GM13977 (cell line): Measurements from ENCODE around the gene SPRR2D.

Source experiments
- DNase-seq: peaks from one replicate; pipeline ENCODE4 v3.0.0; 2012; ENCODE audit warnings: low spot score
- CTCF ChIP-seq: IDR thresholded peaks from 2 replicates; pipeline ENCODE4 v1.5.1; 2012; ENCODE audit warnings: mild to moderate bottlenecking, control low read depth; ENCODE audit not compliant: insufficient read depth; ENCODE audit errors: extremely low read depth, missing control alignments
- in situ Hi-C: fragments of 300-500 bp; cut with MboI; formaldehyde crosslinking; loops from one replicate; pipeline ENCODE4 v1.12.0; 2022; ENCODE audit warnings: low sequenced_read_pairs, low pct_unique_long_range_greater_than_20kb, mixed read lengths, inconsistent platforms; ENCODE audit not compliant: unreplicated experiment

The SPRR2D gene

GRCh38 chr1:153040950-153041631, at the start of gene SPRR2D:
Gene SPRR2D, minus strand, starts transcription at chr1:153041120. Its CDS starts 774 bp downstream, at chr1:153040346.
- no peak for TF ChIP-seq CTCF
- in situ Hi-C loops = no loop called here
- DNase-seq = no peak

- in situ Hi-C loops = no loop called here
- no peak for DNase-seq
- TF ChIP-seq CTCF = no peak
These were observed 46.7 kb upstream of the SPRR2D start for GRCh38 chr1:153087652-153088051.

GRCh38 chr1:153081736-153082135, 40.8 kb upstream of the SPRR2D start:
- DNase-seq = no peak
- TF ChIP-seq CTCF = no peak
- in situ Hi-C loops = no loop called here

- in situ Hi-C loops = no loop called here
- no peak for DNase-seq
- no peak for TF ChIP-seq CTCF
These were observed 32.1 kb upstream of the SPRR2D start for GRCh38 chr1:153072806-153073726.

- in situ Hi-C loops = no loop called here
- TF ChIP-seq CTCF = no peak
These were observed 30.6 kb upstream of the SPRR2D start, which contains the start of gene SPRR2B for GRCh38 chr1:153071511-153071910. Gene SPRR2B, minus strand, starts transcription at chr1:153071611. Its CDS starts 772 bp downstream, at chr1:153070839.

GRCh38 chr1:153070243-153070642, 29.3 kb upstream of the SPRR2D start:
- in situ Hi-C loops = no loop called here
- no peak for TF ChIP-seq CTCF
- DNase-seq = no peak

More at GRCh38 chr1:153071511-153071910, 30.6 kb upstream of the SPRR2D start, which contains the start of gene SPRR2B:
- no peak for DNase-seq
